GM21367 (cell line): ENCODE results near the gene POU3F1.
A peak's percentile ranks its signal among the peaks of the same experiment; 100 is the strongest.
"Not testable (repeated sequence)": the region's sequence is repeated elsewhere in the genome, so short reads cannot be mapped to it uniquely, and the experiment has no call there.

Experiments
- ATAC-seq: cut with Tn5 transposase; IDR thresholded peaks from one replicate; pipeline ENCODE4 v1.9.1; 2021; ENCODE audit not compliant: unreplicated experiment

Gene POU3F1

GRCh38 chr1:38050397-38051078, 3.9 kb upstream of the POU3F1 start:
- no peak for ATAC-seq

- no peak for ATAC-seq
These were observed 1.1 kb upstream of the POU3F1 start for GRCh38 chr1:38047603-38048141.

- peak; percentile 39 for ATAC-seq
These were observed 450 bp upstream of the POU3F1 start for GRCh38 chr1:38046884-38047602.

- ATAC-seq: no peak
These were observed 926 bp downstream of the POU3F1 start for GRCh38 chr1:38045401-38046332.

GRCh38 chr1:38044221-38045215, 2.1 kb downstream of the POU3F1 start:
- ATAC-seq: no peak

- ATAC-seq: no peak
These were observed 3.4 kb downstream of the POU3F1 start for GRCh38 chr1:38043036-38043747.

- ATAC-seq: no peak
These were observed 4.4 kb downstream of the POU3F1 start for GRCh38 chr1:38041936-38042834.

- ATAC-seq: no peak
These were observed 7.1 kb downstream of the POU3F1 start for GRCh38 chr1:38039331-38040088.

- ATAC-seq: no peak
These were observed 7.7 kb downstream of the POU3F1 start for GRCh38 chr1:38038861-38039260.

GRCh38 chr1:38037221-38037939, 9.2 kb downstream of the POU3F1 start:
- ATAC-seq: no peak

GRCh38 chr1:38034871-38035270, 11.7 kb downstream of the POU3F1 start:
- ATAC-seq: no peak

GRCh38 chr1:38032992-38033391, 13.6 kb downstream of the POU3F1 start:
- not testable (repeated sequence) for ATAC-seq

GRCh38 chr1:38031513-38031866, 15.1 kb downstream of the POU3F1 start:
- ATAC-seq: no peak

- no peak for ATAC-seq
These were observed 15.7 kb downstream of the POU3F1 start for GRCh38 chr1:38030596-38031512.

GRCh38 chr1:38029685-38030511, 16.7 kb downstream of the POU3F1 start:
- ATAC-seq: peak; percentile 43
